NB4 (cell line): Measurements from ENCODE around the gene SPATA46.

Source experiments
- DNase-seq: peaks from one replicate; pipeline ENCODE4 v3.0.0; 2010; ENCODE audit warnings: low read depth
- H3K4me3 ChIP-seq: one replicate; pipeline ENCODE4 v1.5.1; 2011; ENCODE audit warnings: mild to moderate bottlenecking, low read depth, low read length, moderate library complexity
- MYC ChIP-seq: IDR thresholded peaks from 2 replicates; pipeline ENCODE4 v1.6.1; 2011; ENCODE audit warnings: low read depth, low read length
- POLR2A ChIP-seq: IDR thresholded peaks from 2 replicates; pipeline ENCODE4 v1.6.1; 2011; ENCODE audit warnings: mild to moderate bottlenecking; ENCODE audit not compliant: insufficient read length; ENCODE audit errors: extremely low read depth
- TF ChIP-seq, protein P1 (sequence below): IDR thresholded peaks from one replicate; pipeline ENCODE4 v1.5.1; 2012; ENCODE audit warnings: low read depth, low read length
- TF ChIP-seq, protein P2 (sequence below): IDR thresholded peaks from 2 replicates; pipeline ENCODE4 v1.6.1; 2011; ENCODE audit warnings: low read depth, low read length

The SPATA46 gene

GRCh38 chr1:162396201-162396906 is 19.7 kb upstream of the SPATA46 start:
- TF ChIP-seq, protein P1, sequence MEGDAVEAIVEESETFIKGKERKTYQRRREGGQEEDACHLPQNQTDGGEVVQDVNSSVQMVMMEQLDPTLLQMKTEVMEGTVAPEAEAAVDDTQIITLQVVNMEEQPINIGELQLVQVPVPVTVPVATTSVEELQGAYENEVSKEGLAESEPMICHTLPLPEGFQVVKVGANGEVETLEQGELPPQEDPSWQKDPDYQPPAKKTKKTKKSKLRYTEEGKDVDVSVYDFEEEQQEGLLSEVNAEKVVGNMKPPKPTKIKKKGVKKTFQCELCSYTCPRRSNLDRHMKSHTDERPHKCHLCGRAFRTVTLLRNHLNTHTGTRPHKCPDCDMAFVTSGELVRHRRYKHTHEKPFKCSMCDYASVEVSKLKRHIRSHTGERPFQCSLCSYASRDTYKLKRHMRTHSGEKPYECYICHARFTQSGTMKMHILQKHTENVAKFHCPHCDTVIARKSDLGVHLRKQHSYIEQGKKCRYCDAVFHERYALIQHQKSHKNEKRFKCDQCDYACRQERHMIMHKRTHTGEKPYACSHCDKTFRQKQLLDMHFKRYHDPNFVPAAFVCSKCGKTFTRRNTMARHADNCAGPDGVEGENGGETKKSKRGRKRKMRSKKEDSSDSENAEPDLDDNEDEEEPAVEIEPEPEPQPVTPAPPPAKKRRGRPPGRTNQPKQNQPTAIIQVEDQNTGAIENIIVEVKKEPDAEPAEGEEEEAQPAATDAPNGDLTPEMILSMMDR = no peak
- TF ChIP-seq POLR2A (no peak), MYC (no peak)
- TF ChIP-seq, protein P2, sequence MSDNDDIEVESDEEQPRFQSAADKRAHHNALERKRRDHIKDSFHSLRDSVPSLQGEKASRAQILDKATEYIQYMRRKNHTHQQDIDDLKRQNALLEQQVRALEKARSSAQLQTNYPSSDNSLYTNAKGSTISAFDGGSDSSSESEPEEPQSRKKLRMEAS = no peak
- DNase-seq = no peak
- no peak overlapping the region for H3K4me3 ChIP-seq

- DNase-seq = peak; percentile 37
- no peak for TF ChIP-seq MYC
- TF ChIP-seq, protein P2 = no peak
- TF ChIP-seq, protein P1 = peak; percentile 73
- TF ChIP-seq POLR2A = no peak
- H3K4me3 ChIP-seq = no peak overlapping the region
Measured at GRCh38 chr1:162391790-162392563, 15.3 kb upstream of the SPATA46 start.

- no peak for DNase-seq
- TF ChIP-seq, protein P1 = no peak
- TF ChIP-seq MYC (no peak), POLR2A (no peak)
- TF ChIP-seq, protein P2 = no peak
- no peak overlapping the region for H3K4me3 ChIP-seq
Measured at GRCh38 chr1:162390396-162391185, 13.9 kb upstream of the SPATA46 start.

DNA sequence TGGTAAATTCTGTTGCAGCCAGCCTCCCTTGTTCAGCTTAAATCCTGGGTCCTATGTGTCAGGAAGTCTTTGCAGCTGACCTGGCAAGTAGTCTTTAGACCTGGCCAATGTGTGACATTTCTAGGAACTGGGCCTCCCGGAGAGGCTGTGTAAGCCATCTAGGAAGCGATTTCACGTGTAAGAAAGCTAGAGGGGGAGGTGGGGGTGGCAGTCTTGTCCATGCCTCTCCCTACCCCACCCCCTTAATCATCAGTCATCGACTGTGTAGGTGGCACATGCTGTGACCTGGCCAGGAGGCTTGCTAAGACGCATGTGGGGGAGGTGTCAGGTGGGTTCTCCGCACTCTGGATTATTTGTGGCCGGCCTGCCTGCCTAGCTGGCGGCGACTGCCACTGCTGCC is 13.3 kb upstream of the SPATA46 start:
- H3K4me3 ChIP-seq = no peak overlapping the region
- no peak for DNase-seq
- TF ChIP-seq, protein P2 = no peak
- TF ChIP-seq, protein P1 = no peak
- no peak for TF ChIP-seq MYC
- TF ChIP-seq POLR2A = no peak

DNA sequence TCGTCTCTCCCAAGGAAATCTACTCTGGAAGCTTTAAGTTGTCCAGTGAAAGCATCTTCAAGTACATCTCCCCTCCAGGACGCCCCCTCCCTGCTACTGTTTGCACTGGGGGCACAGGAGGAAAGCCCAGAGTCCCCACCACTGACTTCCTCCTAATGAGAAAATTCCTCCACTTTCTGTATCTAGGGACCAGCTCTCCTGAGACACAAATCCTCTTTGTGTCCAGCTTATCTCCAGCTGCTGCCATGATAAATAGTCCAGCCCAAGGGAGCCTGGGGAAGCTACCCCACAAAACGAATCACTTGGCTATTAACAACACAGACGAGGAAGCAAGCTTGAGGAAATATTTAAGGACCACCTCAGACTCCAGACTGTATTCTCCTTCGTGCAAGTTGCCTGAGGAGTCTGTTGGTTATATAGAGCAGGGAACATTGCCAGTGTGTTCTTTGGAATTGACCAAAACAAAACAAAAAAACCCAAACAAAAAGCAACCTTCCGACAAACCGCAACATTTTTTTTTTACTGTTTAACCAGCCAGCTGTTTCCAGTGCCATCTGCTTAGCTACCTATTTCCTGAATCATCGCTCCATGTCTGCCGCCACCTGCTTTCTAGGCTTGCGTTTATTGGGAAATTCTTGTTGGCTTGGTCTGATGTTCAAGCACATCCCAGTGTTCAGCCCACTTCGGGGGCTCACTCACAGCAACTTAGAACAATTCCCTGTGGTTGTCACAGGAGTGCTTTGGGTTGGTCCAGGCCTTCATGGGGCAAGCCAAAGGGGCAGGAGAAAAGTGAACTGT is 12.6 kb upstream of the SPATA46 start:
- DNase-seq = no peak
- H3K4me3 ChIP-seq = no peak overlapping the region
- TF ChIP-seq, protein P2 = no peak
- TF ChIP-seq, protein P1 = no peak
- TF ChIP-seq POLR2A (no peak), MYC (no peak)
